ENCODE measurements around the gene KHDRBS1. TPM values are rescaled to one million over a fixed set of nuclear protein-coding genes. Genes with fewer than 3 reads are reported as not detected.
"Not testable (repeated sequence)": the region's sequence is repeated elsewhere in the genome, so short reads cannot be mapped to it uniquely, and the experiment has no call there.

The KHDRBS1 gene
- total and polyA plus RNA-seq, 9 of the 15 experiments (the other 6 are each of a cell fraction or from before 2014, with no cell fraction given), result 48.4 to 257 (median 114) TPM

DNA sequence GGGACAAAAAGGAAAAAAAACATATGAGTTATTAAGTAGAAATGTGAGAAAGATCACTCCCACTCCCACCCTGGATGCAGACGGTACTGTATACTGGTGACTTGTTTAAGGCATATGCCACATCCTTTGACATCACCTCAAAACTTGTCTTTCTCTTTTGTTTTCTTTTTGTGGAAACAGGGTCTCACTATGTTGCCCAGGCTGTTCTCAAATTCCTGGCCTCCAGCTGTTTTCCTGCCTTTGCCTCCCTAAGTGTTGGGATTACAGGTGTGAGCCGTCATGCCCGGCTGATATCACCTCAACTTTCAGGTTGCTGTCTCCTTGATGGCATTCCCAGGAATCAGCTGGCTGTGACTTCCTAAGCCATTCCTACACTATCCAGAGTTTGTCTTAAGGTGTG is 18.4 kb upstream of the KHDRBS1 start:
- no peak for ATAC-seq
- Histone ChIP-seq H3K9ac (ENCODE audit: insufficient read depth in 1 of 2, low read depth in 2 of 2, low read length in 2 of 2) (no peak overlapping the region), H3K27ac (ENCODE audit: extremely low read depth, low read depth, low read length) (no peak overlapping the region), H3K9me3 (replicated peaks; ENCODE audit: control insufficient read depth, insufficient read depth, low read depth, low read length) (no peaks in the 10 kb centered on the region), H3K4me1 (replicated peaks in 1 of 2; ENCODE audit: control insufficient read depth in 2 of 2, insufficient read depth in 2 of 2, low read length in 2 of 2) (no peaks in the 10 kb centered on the region; a peak in 1 of 5 replicates), H3K79me2 (ENCODE audit: control insufficient read depth, insufficient read depth, low read length) (no peaks in the 10 kb centered on the region), H3K9me1 (ENCODE audit: control insufficient read depth, insufficient read depth, low read length) (no peaks in the 10 kb centered on the region), H3K4me2 (ENCODE audit: insufficient read depth, low read length) (no peak overlapping the region), H2AFZ (ENCODE audit: low read depth, low read length) (no peak overlapping the region), H3K36me3 (ENCODE audit: control insufficient read depth, insufficient read depth, low read length) (no peaks in the 10 kb centered on the region), H3K4me3 (no peak overlapping the region), H4K20me1 (replicated peaks; ENCODE audit: control insufficient read depth, insufficient read depth, low read length) (no peaks in the 10 kb centered on the region), H3K27me3 (ENCODE audit: control insufficient read depth in 2 of 2, insufficient read depth in 2 of 2, low read length in 2 of 2) (no peaks in the 10 kb centered on the region)
- TF ChIP-seq ZNF121 (CRISPR knock-in tag; conservative IDR thresholded peaks at IDR 0.05), result peak; percentile 60
- TF ChIP-seq NR2C2 (CRISPR knock-in tag; IDR thresholded peaks at IDR 0.05), result no peak
- no peak for TF ChIP-seq NR2C2 (tag; IDR thresholded peaks at IDR 0.05)
- WGBS (ENCODE audit: insufficient coverage, low coverage, missing lambda C conversion rate), result 26% methylated on average over 3 of the region's 3 CpGs
- CTCF ChIA-PET (ENCODE audit: low intra/inter-chr PET ratio), result no interaction called here
- no TSS peak for BruUV-seq (replicated peaks)
- DNase-seq (ENCODE audit: extremely low read depth in 1 of 4, low spot score in 3 of 4), result no peak
- intact Hi-C loops (cut with micrococcal nuclease) (no loop called here), in situ Hi-C loops (cut with MboI) (no loop called here)
- POLR2A ChIA-PET, result interaction anchor here (1.6 kb wide), 1 partner anchor 10 kb away, joined by 3 read pairs; no protein-coding TSS in a partner anchor
- FAIRE-seq, result no peak

DNA sequence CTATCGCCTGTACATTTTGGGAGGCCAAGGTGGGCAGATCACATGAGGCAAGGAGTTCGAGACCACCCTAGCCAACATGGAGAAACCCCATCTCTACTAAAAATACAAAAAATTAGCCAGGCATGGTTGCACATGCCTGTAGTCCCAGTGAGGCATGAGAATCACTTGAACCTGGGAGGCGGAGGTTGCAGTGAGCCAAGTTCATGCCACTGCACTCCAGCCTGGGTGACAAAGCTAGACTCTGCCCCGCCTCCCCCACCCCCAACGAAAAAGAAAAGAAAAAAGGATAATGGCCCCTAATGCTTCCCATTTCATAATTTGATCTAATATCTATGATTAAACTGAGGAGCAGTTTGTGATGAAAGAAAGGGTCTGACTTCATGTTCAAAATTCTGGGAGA is 17.5 kb upstream of the KHDRBS1 start:
- H3K9me3 ChIP-seq (replicated peaks; ENCODE audit: control insufficient read depth, insufficient read depth, low read depth, low read length); in situ Hi-C loops (cut with MboI); H3K4me3 ChIP-seq; H3K27me3 ChIP-seq (ENCODE audit: control insufficient read depth in 2 of 2, insufficient read depth in 2 of 2, low read length in 2 of 2); FAIRE-seq; H3K4me2 ChIP-seq (ENCODE audit: insufficient read depth, low read length); H3K9me1 ChIP-seq (ENCODE audit: control insufficient read depth, insufficient read depth, low read length); H3K9ac ChIP-seq (ENCODE audit: insufficient read depth in 1 of 2, low read depth in 2 of 2, low read length in 2 of 2); H3K79me2 ChIP-seq (ENCODE audit: control insufficient read depth, insufficient read depth, low read length); intact Hi-C loops (cut with micrococcal nuclease); H3K36me3 ChIP-seq (ENCODE audit: control insufficient read depth, insufficient read depth, low read length); H2AFZ ChIP-seq (ENCODE audit: low read depth, low read length); H3K27ac ChIP-seq (ENCODE audit: extremely low read depth, low read depth, low read length); H3K4me1 ChIP-seq (replicated peaks in 1 of 2; ENCODE audit: control insufficient read depth in 2 of 2, insufficient read depth in 2 of 2, low read length in 2 of 2); H4K20me1 ChIP-seq (replicated peaks; ENCODE audit: control insufficient read depth, insufficient read depth, low read length); ATAC-seq; DNase-seq (ENCODE audit: extremely low read depth in 1 of 4, low spot score in 3 of 4); BruUV-seq (replicated peaks); CTCF ChIA-PET (ENCODE audit: low intra/inter-chr PET ratio): not testable (repeated sequence)
- WGBS (ENCODE audit: insufficient coverage, low coverage, missing lambda C conversion rate), result 44% methylated on average over 5 of the region's 5 CpGs
- POLR2A ChIA-PET, result interaction anchor here (1.2 kb wide), 1 partner anchor 9 kb away, joined by 3 read pairs; no protein-coding TSS in a partner anchor

All from K562 (cell line).